GM18873 (cell line): ENCODE results near the gene ZNF362.
A peak's percentile ranks its signal among the peaks of the same experiment; 100 is the strongest.

Experiments
- ATAC-seq: cut with Tn5 transposase; IDR thresholded peaks from one replicate; pipeline ENCODE4 v1.9.1; 2021; ENCODE audit warnings: mild to moderate bottlenecking, moderate library complexity, moderate number of reproducible peaks; ENCODE audit not compliant: unreplicated experiment, low FRiP score

ZNF362 gene

GRCh38 chr1:33338440-33339211 is 82.3 kb downstream of the ZNF362 start:
- no peak for ATAC-seq

GRCh38 chr1:33339413-33339812 is 83.1 kb downstream of the ZNF362 start:
- no peak for ATAC-seq

GRCh38 chr1:33341190-33341589 is 84.9 kb downstream of the ZNF362 start:
- no peak for ATAC-seq

GRCh38 chr1:33342041-33342723 is 85.9 kb downstream of the ZNF362 start:
- no peak for ATAC-seq

GRCh38 chr1:33343539-33343938 is 87.2 kb downstream of the ZNF362 start:
- ATAC-seq: no peak

GRCh38 chr1:33344896-33345560 is 88.7 kb downstream of the ZNF362 start:
- no peak for ATAC-seq

- ATAC-seq: no peak
Measured at GRCh38 chr1:33346533-33346926, 90.2 kb downstream of the ZNF362 start.

GRCh38 chr1:33346927-33347649 is 90.8 kb downstream of the ZNF362 start:
- ATAC-seq: no peak

GRCh38 chr1:33347650-33347992 is 91.3 kb downstream of the ZNF362 start:
- no peak for ATAC-seq

- no peak for ATAC-seq
Measured at GRCh38 chr1:33348194-33348593, 91.9 kb downstream of the ZNF362 start.

GRCh38 chr1:33348676-33349080 is 92.4 kb downstream of the ZNF362 start:
- ATAC-seq: no peak

GRCh38 chr1:33349081-33349759 is 92.9 kb downstream of the ZNF362 start:
- ATAC-seq: peak; percentile 27

GRCh38 chr1:33349778-33350610 is 93.7 kb downstream of the ZNF362 start:
- ATAC-seq: peak; percentile 57
